Loucy (cell line): Measurements from ENCODE around the gene ABL2.
"Not testable (repeated sequence)": the region's sequence is repeated elsewhere in the genome, so short reads cannot be mapped to it uniquely, and the experiment has no call there.

Experiments used
- H2AFZ ChIP-seq: fragments of 200-600 bp; sonication (generic); 2 replicates; pipeline ENCODE4 v1.6.0; 2016; ENCODE audit warnings: antibody characterized with exemption, mild to moderate bottlenecking, low read length, moderate library complexity
- H3F3A ChIP-seq: fragments of 200-600 bp; 2 replicates; pipeline ENCODE4 v1.6.0; 2016; ENCODE audit warnings: antibody characterized with exemption, low read depth, mild to moderate bottlenecking
- H3K27me3 ChIP-seq: fragments of 200-600 bp; sonication (generic); 2 replicates; pipeline ENCODE4 v1.6.1; 2014; ENCODE audit warnings: low read length, mild to moderate bottlenecking; ENCODE audit not compliant: insufficient read depth, poor library complexity, severe bottlenecking
- H3K36me3 ChIP-seq: fragments of 200-600 bp; sonication (generic); 2 replicates; pipeline ENCODE4 v1.6.1; 2016; ENCODE audit warnings: low read length; ENCODE audit not compliant: insufficient read depth
- H3K4me1 ChIP-seq: fragments of 200-600 bp; sonication (generic); 2 replicates; pipeline ENCODE4 v1.5.1; 2014; ENCODE audit warnings: low read length, mild to moderate bottlenecking; ENCODE audit not compliant: insufficient read depth, poor library complexity, severe bottlenecking
- H3K4me2 ChIP-seq: fragments of 200-600 bp; sonication (generic); 2 replicates; pipeline ENCODE4 v1.6.0; 2014; ENCODE audit warnings: antibody characterized with exemption, low read length, low read depth, mild to moderate bottlenecking; ENCODE audit not compliant: poor library complexity, severe bottlenecking
- H3K4me3 ChIP-seq: fragments of 200-600 bp; sonication (generic); 2 replicates; pipeline ENCODE4 v1.5.1; 2014; ENCODE audit warnings: low read length, mild to moderate bottlenecking, mixed read lengths; ENCODE audit not compliant: poor library complexity, severe bottlenecking
- H3K79me2 ChIP-seq: fragments of 200-600 bp; sonication (generic); 2 replicates; pipeline ENCODE4 v1.6.1; 2014; ENCODE audit warnings: low read length; ENCODE audit not compliant: insufficient read depth
- H3K9ac ChIP-seq: fragments of 200-600 bp; sonication (generic); 2 replicates; pipeline ENCODE4 v1.6.0; 2014; ENCODE audit warnings: mild to moderate bottlenecking, low read depth, low read length, moderate library complexity; ENCODE audit not compliant: poor library complexity, severe bottlenecking
- H3K9me2 ChIP-seq: fragments of 200-600 bp; sonication (generic); replicated peaks from 2 replicates; pipeline ENCODE4 v1.6.1; 2016; ENCODE audit warnings: low read depth, low read length, mixed read lengths
- H3K9me3 ChIP-seq: fragments of 200-600 bp; sonication (generic); 2 replicates; pipeline ENCODE4 v1.6.1; 2014; ENCODE audit warnings: mild to moderate bottlenecking, antibody characterized with exemption, low read length, low read depth; ENCODE audit not compliant: insufficient read depth
- H4K20me1 ChIP-seq: fragments of 200-600 bp; sonication (generic); 2 replicates; pipeline ENCODE4 v1.6.0; 2014; ENCODE audit warnings: antibody characterized with exemption, low read length, mild to moderate bottlenecking; ENCODE audit not compliant: insufficient read depth, poor library complexity, severe bottlenecking
- EZH2phosphoT487 ChIP-seq: fragments of 200-600 bp; IDR thresholded peaks from 2 replicates; pipeline ENCODE4 v1.6.1; 2018; ENCODE audit warnings: antibody characterized with exemption, mild to moderate bottlenecking, moderate library complexity, borderline replicate concordance
- TF ChIP-seq, protein P1 (sequence below): fragments of 200-600 bp; sonication (generic); conservative IDR thresholded peaks from 2 replicates; pipeline ENCODE4 v1.5.1; 2014; ENCODE audit warnings: mild to moderate bottlenecking, antibody characterized with exemption, low read length

ABL2 gene

GRCh38 chr1:179177182-179177581, 52.3 kb downstream of the ABL2 start:
- Histone ChIP-seq H3K9me2 (no peaks in the 10 kb centered on the region), H3K27me3 (no peaks in the 10 kb centered on the region), H2AFZ (no peak overlapping the region), H3K9ac (no peak overlapping the region), H3K36me3 (no peaks in the 10 kb centered on the region), H3F3A (no peaks in the 10 kb centered on the region), H3K4me1 (no peaks in the 10 kb centered on the region), H3K4me2 (no peak overlapping the region), H4K20me1 (no peaks in the 10 kb centered on the region), H3K4me3 (no peak overlapping the region), H3K9me3 (no peaks in the 10 kb centered on the region), H3K79me2 (peaks cover 38% of the 10 kb centered on the region)
- TF ChIP-seq, protein P1, sequence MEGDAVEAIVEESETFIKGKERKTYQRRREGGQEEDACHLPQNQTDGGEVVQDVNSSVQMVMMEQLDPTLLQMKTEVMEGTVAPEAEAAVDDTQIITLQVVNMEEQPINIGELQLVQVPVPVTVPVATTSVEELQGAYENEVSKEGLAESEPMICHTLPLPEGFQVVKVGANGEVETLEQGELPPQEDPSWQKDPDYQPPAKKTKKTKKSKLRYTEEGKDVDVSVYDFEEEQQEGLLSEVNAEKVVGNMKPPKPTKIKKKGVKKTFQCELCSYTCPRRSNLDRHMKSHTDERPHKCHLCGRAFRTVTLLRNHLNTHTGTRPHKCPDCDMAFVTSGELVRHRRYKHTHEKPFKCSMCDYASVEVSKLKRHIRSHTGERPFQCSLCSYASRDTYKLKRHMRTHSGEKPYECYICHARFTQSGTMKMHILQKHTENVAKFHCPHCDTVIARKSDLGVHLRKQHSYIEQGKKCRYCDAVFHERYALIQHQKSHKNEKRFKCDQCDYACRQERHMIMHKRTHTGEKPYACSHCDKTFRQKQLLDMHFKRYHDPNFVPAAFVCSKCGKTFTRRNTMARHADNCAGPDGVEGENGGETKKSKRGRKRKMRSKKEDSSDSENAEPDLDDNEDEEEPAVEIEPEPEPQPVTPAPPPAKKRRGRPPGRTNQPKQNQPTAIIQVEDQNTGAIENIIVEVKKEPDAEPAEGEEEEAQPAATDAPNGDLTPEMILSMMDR, result no peak
- no peak for TF ChIP-seq EZH2phosphoT487

GRCh38 chr1:179175011-179175841, 54.3 kb downstream of the ABL2 start:
- Histone ChIP-seq H3K9me2 (no peaks in the 10 kb centered on the region), H3K4me3 (no peak overlapping the region), H3K9ac (no peak overlapping the region), H3K36me3 (no peaks in the 10 kb centered on the region), H4K20me1 (no peaks in the 10 kb centered on the region), H3K4me2 (no peak overlapping the region), H2AFZ (no peak overlapping the region), H3K9me3 (no peaks in the 10 kb centered on the region), H3K27me3 (no peaks in the 10 kb centered on the region), H3F3A (no peaks in the 10 kb centered on the region), H3K4me1 (no peaks in the 10 kb centered on the region), H3K79me2 (peaks cover 38% of the 10 kb centered on the region)
- TF ChIP-seq EZH2phosphoT487, result no peak
- TF ChIP-seq, protein P1, result no peak

GRCh38 chr1:179170468-179170770, 59.1 kb downstream of the ABL2 start:
- not testable (repeated sequence) for H3K4me1 ChIP-seq, H3K9ac ChIP-seq, H3K9me3 ChIP-seq, H2AFZ ChIP-seq, H3K9me2 ChIP-seq, H3K27me3 ChIP-seq, H3F3A ChIP-seq, H3K4me3 ChIP-seq, H3K4me2 ChIP-seq, H3K36me3 ChIP-seq, H4K20me1 ChIP-seq
- H3K79me2 ChIP-seq, result peaks cover 22% of the 10 kb centered on the region
